Colonic mucosa (tissue), 4 donors: ENCODE data around the gene CEPT1. TPM values are rescaled to one million over a fixed set of nuclear protein-coding genes. Genes with fewer than 3 reads are reported as not detected.

Source experiments
- DNase-seq: peaks from one replicate; pipeline ENCODE4 v3.0.0-alpha.2; 2020
- H3K27ac ChIP-seq: fragments of 200-600 bp; one replicate; pipeline ENCODE4 v1.8.0; 2021
- H3K27me3 ChIP-seq: fragments of 200-600 bp; one replicate; pipeline ENCODE4 v1.8.0; 2021
- H3K36me3 ChIP-seq: fragments of 200-600 bp; one replicate; pipeline ENCODE4 v1.8.0; 2021
- H3K4me1 ChIP-seq: fragments of 200-600 bp; one replicate; pipeline ENCODE4 v1.8.0; 2021; ENCODE audit warnings: mild to moderate bottlenecking
- H3K4me3 ChIP-seq: fragments of 200-600 bp; one replicate; pipeline ENCODE4 v1.8.0; 2021
- H3K9ac ChIP-seq, 2 donors: one replicate each; pipeline ENCODE4 v1.7.0; 2013; ENCODE audit warnings: control low read depth in 2 of 2, low read depth in 2 of 2, low read length in 2 of 2
- H3K9me3 ChIP-seq: fragments of 200-600 bp; one replicate; pipeline ENCODE4 v1.8.0; 2021
- CTCF ChIP-seq: fragments of 200-600 bp; IDR thresholded peaks from one replicate; pipeline ENCODE4 v1.8.0; 2022; ENCODE audit warnings: antibody characterized with exemption, mild to moderate bottlenecking
- intact Hi-C: fragments of 100-400 bp; cut with DNase I; formaldehyde crosslinking; loops from one replicate; pipeline ENCODE4 v1.14.1; 2022
- total RNA-seq, 2 donors: library from RNA; stranded (reverse); fragmentation: NEBNext Ultra II Directional in 1 of 2; extraction: Animal tissue kit (Norgen Biotek cat#: 25700) in 1 of 2; gene quantifications; one replicate each; pipeline ENCODE4 v1.2.1, GENCODE V29; 2021
- donor health status: healthy.
- donor health status: DM: no; HTN: no; CAD: no.
- donor health status: DM: no; HTN: no; CAD: no.

Gene CEPT1
- total RNA-seq, 2 donors from 2014 or later = 35.7 to 38.7 TPM

- Histone ChIP-seq H3K36me3 (peaks cover 8% of the 10 kb centered on the region), H3K27ac (no peak overlapping the region), H3K4me3 (no peak overlapping the region), H3K27me3 (no peaks in the 10 kb centered on the region), H3K4me1 (peaks cover 5% of the 10 kb centered on the region), H3K9ac (no peak overlapping the region), H3K9me3 (no peaks in the 10 kb centered on the region)
- no peak for TF ChIP-seq CTCF
- intact Hi-C loops = no loop called here
- no peak for DNase-seq
Measured at GRCh38 chr1:111190931-111191451, 51.0 kb downstream of the CEPT1 start.

- no peak for DNase-seq
- Histone ChIP-seq H3K27ac (peak overlapping the region; percentile 68), H3K27me3 (no peaks in the 10 kb centered on the region), H3K9me3 (no peaks in the 10 kb centered on the region), H3K9ac (no peak overlapping the region), H3K4me1 (peaks cover 5% of the 10 kb centered on the region), H3K36me3 (peaks cover 8% of the 10 kb centered on the region), H3K4me3 (no peak overlapping the region)
- intact Hi-C loops = no loop called here
- no peak for TF ChIP-seq CTCF
Measured at GRCh38 chr1:111191496-111191895, 51.5 kb downstream of the CEPT1 start.

GRCh38 chr1:111192074-111192473 is 52.1 kb downstream of the CEPT1 start:
- Histone ChIP-seq H3K9ac (no peak overlapping the region), H3K36me3 (peaks cover 6% of the 10 kb centered on the region)

GRCh38 chr1:111192658-111193519 is 52.9 kb downstream of the CEPT1 start:
- no peaks in the 10 kb centered on the region for H3K36me3 ChIP-seq
- intact Hi-C loops = no loop called here
- H3K27me3 ChIP-seq = no peaks in the 10 kb centered on the region
- H3K4me3 ChIP-seq = no peak overlapping the region
- H3K4me1 ChIP-seq = peaks cover 5% of the 10 kb centered on the region
- no peaks in the 10 kb centered on the region for H3K9me3 ChIP-seq
- peak overlapping the region; percentile 68 for H3K27ac ChIP-seq
- peak overlapping the region in 1 of 2 donors; percentile 28 for H3K9ac ChIP-seq
- no peak for DNase-seq
- no peak for TF ChIP-seq CTCF

More at GRCh38 chr1:111192074-111192473, 52.1 kb downstream of the CEPT1 start:
- no peak for TF ChIP-seq CTCF
- intact Hi-C loops = no loop called here
- H3K27ac ChIP-seq = peak overlapping the region; percentile 68
- no peak overlapping the region for H3K4me3 ChIP-seq
- H3K9me3 ChIP-seq = no peaks in the 10 kb centered on the region
- H3K27me3 ChIP-seq = no peaks in the 10 kb centered on the region
- H3K4me1 ChIP-seq = peaks cover 5% of the 10 kb centered on the region
- no peak for DNase-seq

- H3K9me3 ChIP-seq = no peaks in the 10 kb centered on the region
- DNase-seq = peak; percentile 61
- peak overlapping the region; percentile 68 for H3K27ac ChIP-seq
- H3K9ac ChIP-seq = peak overlapping the region in 1 of 2 donors; percentile 28
- H3K4me3 ChIP-seq = no peak overlapping the region
- peaks cover 6% of the 10 kb centered on the region for H3K36me3 ChIP-seq
- peaks cover 5% of the 10 kb centered on the region for H3K4me1 ChIP-seq
- H3K27me3 ChIP-seq = no peaks in the 10 kb centered on the region
- TF ChIP-seq CTCF = no peak
- intact Hi-C loops = no loop called here
Measured at GRCh38 chr1:111193712-111194480, 53.9 kb downstream of the CEPT1 start.
